ENCODE measurements around the gene THSD1. TPM values are rescaled to one million over a fixed set of nuclear protein-coding genes. Genes with fewer than 3 reads are reported as not detected.

THSD1 gene
- polyA plus RNA-seq, 1 of the 3 experiments (the other 2 are of a cell fraction) = 8.9 TPM

DNA sequence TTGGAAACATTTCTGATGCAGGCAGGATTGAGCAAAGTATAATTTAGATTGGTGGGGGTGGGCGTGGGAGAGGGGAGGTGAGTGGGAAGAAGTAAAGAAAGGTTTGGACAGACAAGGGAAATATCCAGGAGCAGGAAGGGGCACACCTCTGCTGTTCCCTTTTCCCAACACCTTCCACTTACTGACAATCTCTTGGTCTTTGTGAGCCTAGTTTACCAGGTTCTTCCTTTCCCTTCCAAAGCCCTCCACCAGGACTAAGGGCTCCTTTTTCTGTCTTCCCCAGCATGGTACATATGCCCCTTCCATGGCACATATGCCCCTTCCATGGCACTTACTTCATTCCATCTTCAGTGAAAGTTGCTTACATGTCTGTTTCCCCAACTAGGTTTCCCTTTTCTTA lies 6.2 kb upstream of the THSD1 start:
- H3F3A ChIP-seq (replicated peaks; ENCODE audit: insufficient read depth) = peaks cover 29% of the 10 kb centered on the region
- H4K20me1 ChIP-seq (ENCODE audit: insufficient read depth) = no peaks in the 10 kb centered on the region
- TF ChIP-seq, protein P1, sequence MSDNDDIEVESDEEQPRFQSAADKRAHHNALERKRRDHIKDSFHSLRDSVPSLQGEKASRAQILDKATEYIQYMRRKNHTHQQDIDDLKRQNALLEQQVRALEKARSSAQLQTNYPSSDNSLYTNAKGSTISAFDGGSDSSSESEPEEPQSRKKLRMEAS (IDR thresholded peaks at IDR 0.05; ENCODE audit: low read depth) = no peak
- TF ChIP-seq POLR2AphosphoS5 (IDR thresholded peaks at IDR 0.05; ENCODE audit: low read depth, low read length) (no peak), ELF1 (IDR thresholded peaks at IDR 0.05) (no peak), EZH2phosphoT487 (IDR thresholded peaks at IDR 0.05; ENCODE audit: borderline replicate concordance, low read depth) (no peak), TAF1 (IDR thresholded peaks at IDR 0.05; ENCODE audit: borderline replicate concordance, low read depth, low read length) (no peak), SIN3A (IDR thresholded peaks at IDR 0.05; ENCODE audit: borderline replicate concordance, low read depth, low read length) (no peak), FOXM1 (IDR thresholded peaks at IDR 0.05; ENCODE audit: low read depth) (no peak), FOSL2 (IDR thresholded peaks at IDR 0.05; ENCODE audit: borderline replicate concordance, low read depth) (no peak), RFX5 (IDR thresholded peaks at IDR 0.05; ENCODE audit: low read length) (no peak), NRF1 (IDR thresholded peaks at IDR 0.05; ENCODE audit: low read depth, low read length) (no peak), RCOR1 (IDR thresholded peaks at IDR 0.05; ENCODE audit: low read length) (no peak), RXRA (IDR thresholded peaks at IDR 0.05; ENCODE audit: borderline replicate concordance, low read depth) (no peak), EP300 (IDR thresholded peaks at IDR 0.05; ENCODE audit: borderline replicate concordance in 1 of 2, low read depth in 1 of 2, low read length in 1 of 2) (no peak)
- TF ChIP-seq, protein P2, sequence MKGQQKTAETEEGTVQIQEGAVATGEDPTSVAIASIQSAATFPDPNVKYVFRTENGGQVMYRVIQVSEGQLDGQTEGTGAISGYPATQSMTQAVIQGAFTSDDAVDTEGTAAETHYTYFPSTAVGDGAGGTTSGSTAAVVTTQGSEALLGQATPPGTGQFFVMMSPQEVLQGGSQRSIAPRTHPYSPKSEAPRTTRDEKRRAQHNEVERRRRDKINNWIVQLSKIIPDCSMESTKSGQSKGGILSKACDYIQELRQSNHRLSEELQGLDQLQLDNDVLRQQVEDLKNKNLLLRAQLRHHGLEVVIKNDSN (IDR thresholded peaks at IDR 0.05; ENCODE audit: borderline replicate concordance, low read depth) = no peak
- TF ChIP-seq, protein P3, sequence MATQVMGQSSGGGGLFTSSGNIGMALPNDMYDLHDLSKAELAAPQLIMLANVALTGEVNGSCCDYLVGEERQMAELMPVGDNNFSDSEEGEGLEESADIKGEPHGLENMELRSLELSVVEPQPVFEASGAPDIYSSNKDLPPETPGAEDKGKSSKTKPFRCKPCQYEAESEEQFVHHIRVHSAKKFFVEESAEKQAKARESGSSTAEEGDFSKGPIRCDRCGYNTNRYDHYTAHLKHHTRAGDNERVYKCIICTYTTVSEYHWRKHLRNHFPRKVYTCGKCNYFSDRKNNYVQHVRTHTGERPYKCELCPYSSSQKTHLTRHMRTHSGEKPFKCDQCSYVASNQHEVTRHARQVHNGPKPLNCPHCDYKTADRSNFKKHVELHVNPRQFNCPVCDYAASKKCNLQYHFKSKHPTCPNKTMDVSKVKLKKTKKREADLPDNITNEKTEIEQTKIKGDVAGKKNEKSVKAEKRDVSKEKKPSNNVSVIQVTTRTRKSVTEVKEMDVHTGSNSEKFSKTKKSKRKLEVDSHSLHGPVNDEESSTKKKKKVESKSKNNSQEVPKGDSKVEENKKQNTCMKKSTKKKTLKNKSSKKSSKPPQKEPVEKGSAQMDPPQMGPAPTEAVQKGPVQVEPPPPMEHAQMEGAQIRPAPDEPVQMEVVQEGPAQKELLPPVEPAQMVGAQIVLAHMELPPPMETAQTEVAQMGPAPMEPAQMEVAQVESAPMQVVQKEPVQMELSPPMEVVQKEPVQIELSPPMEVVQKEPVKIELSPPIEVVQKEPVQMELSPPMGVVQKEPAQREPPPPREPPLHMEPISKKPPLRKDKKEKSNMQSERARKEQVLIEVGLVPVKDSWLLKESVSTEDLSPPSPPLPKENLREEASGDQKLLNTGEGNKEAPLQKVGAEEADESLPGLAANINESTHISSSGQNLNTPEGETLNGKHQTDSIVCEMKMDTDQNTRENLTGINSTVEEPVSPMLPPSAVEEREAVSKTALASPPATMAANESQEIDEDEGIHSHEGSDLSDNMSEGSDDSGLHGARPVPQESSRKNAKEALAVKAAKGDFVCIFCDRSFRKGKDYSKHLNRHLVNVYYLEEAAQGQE (IDR thresholded peaks at IDR 0.05; ENCODE audit: low read depth, low read length) = no peak
- H3K4me1 ChIP-seq (ENCODE audit: control insufficient read depth in 1 of 2, insufficient read depth in 2 of 2, low read depth in 1 of 2, low read length in 1 of 2) = peaks cover 0 to 20% of the 10 kb centered on the region in 2 experiments; a peak in 2 of 4 replicates
- H3K4me3 ChIP-seq (ENCODE audit: low read depth in 2 of 2, low read length in 1 of 2) = no peak overlapping the region
- POLR2A ChIA-PET = interaction anchor here (0.6 kb wide), 1 partner anchor 63 kb away, joined by 3 read pairs; no protein-coding TSS in a partner anchor
- H3K9me2 ChIP-seq = no peaks in the 10 kb centered on the region
- no peaks in the 10 kb centered on the region for H3K9me3 ChIP-seq
- H3K27me3 ChIP-seq (ENCODE audit: insufficient read depth) = no peaks in the 10 kb centered on the region
- peak overlapping the region in 1 of 2 experiments; percentile 52; a peak in 2 of 4 replicates for H3K27ac ChIP-seq (ENCODE audit: low read depth in 2 of 2, low read length in 1 of 2)
- DNase-seq = no peak
- H3K36me3 ChIP-seq (replicated peaks in 1 of 2; ENCODE audit: control insufficient read depth in 1 of 2, insufficient read depth in 2 of 2, low read length in 1 of 2) = peaks cover 50 to 53% of the 10 kb centered on the region in 2 experiments
- CTCF ChIA-PET = interaction anchor here (2.7 kb wide), 1 partner anchor 39 kb away, joined by 7 read pairs; no protein-coding TSS in a partner anchor
- peaks cover 4% of the 10 kb centered on the region; the same call in 1 of the 2 replicates for H3K79me2 ChIP-seq (ENCODE audit: insufficient read depth)
- no peak overlapping the region for H3K4me2 ChIP-seq
- WGBS (ENCODE audit: low lambda C conversion rate) = 70% methylated on average over 1 of the region's 1 CpG
- no peak overlapping the region for H2AFZ ChIP-seq (ENCODE audit: low read depth)
- no peak overlapping the region for H3K9ac ChIP-seq

Data from SK-N-SH (cell line).